ENCODE data around the gene NEK7. TPM values are rescaled to one million over a fixed set of nuclear protein-coding genes. Genes with fewer than 3 reads are reported as not detected.
"Not testable (repeated sequence)": the region's sequence is repeated elsewhere in the genome, so short reads cannot be mapped to it uniquely, and the experiment has no call there.

NEK7 gene
- total RNA-seq, 2 experiments from 2014 or later: 14.9 to 25.6 TPM

GRCh38 chr1:198300451-198300850, 143.7 kb downstream of the NEK7 start:
- Histone ChIP-seq H3K4me3 (ENCODE audit: low read depth, low read length, poor library complexity, severe bottlenecking) (no peak overlapping the region), H2AFZ (ENCODE audit: low read length) (no peak overlapping the region), H3K4me1 (ENCODE audit: insufficient read depth, low read length, poor library complexity, severe bottlenecking) (no peaks in the 10 kb centered on the region), H3K9me3 (ENCODE audit: low read length) (no peaks in the 10 kb centered on the region), H3K36me3 (ENCODE audit: insufficient read depth, low read length) (no peaks in the 10 kb centered on the region), H3K9me2 (ENCODE audit: insufficient read depth, low read length) (no peaks in the 10 kb centered on the region), H3K27ac (ENCODE audit: low read depth, low read length, poor library complexity, severe bottlenecking) (no peak overlapping the region), H3K4me2 (ENCODE audit: low read length) (no peak overlapping the region), H4K20me1 (ENCODE audit: insufficient read depth, low read length) (no peaks in the 10 kb centered on the region), H3K79me2 (ENCODE audit: insufficient read depth, low read depth, low read length) (no peaks in the 10 kb centered on the region)
- CTCF ChIA-PET (ENCODE audit: unreplicated experiment): no interaction called here
- TF ChIP-seq EZH2phosphoT487 (IDR thresholded peaks at IDR 0.05; ENCODE audit: borderline replicate concordance, low read depth, low read length) (no peak), CTCF (conservative IDR thresholded peaks at IDR 0.05; ENCODE audit: low read length) (no peak)
- BruUV-seq (replicated peaks): no TSS peak
- intact Hi-C loops (cut with micrococcal nuclease; ENCODE audit: unreplicated experiment): no loop called here
- DNase-seq (ENCODE audit: low spot score): no peak
- POLR2A ChIA-PET: interaction anchor here (0.5 kb wide), 1 partner anchor 1400 kb away, joined by 4 read pairs; no protein-coding TSS in a partner anchor

GRCh38 chr1:198304431-198304830, 147.6 kb downstream of the NEK7 start:
- H3K4me1 ChIP-seq (ENCODE audit: insufficient read depth, low read length, poor library complexity, severe bottlenecking): no peaks in the 10 kb centered on the region
- H3K9me3 ChIP-seq (ENCODE audit: low read length): no peaks in the 10 kb centered on the region
- intact Hi-C loops (cut with micrococcal nuclease; ENCODE audit: unreplicated experiment): no loop called here
- TF ChIP-seq CTCF (conservative IDR thresholded peaks at IDR 0.05; ENCODE audit: low read length) (no peak), EZH2phosphoT487 (IDR thresholded peaks at IDR 0.05; ENCODE audit: borderline replicate concordance, low read depth, low read length) (no peak)
- ChIA-PET CTCF (ENCODE audit: unreplicated experiment) (no interaction called here), POLR2A (interaction anchor here (0.7 kb wide), 1 partner anchor 15 kb away, joined by 3 read pairs; no protein-coding TSS in a partner anchor)
- H2AFZ ChIP-seq (ENCODE audit: low read length): no peak overlapping the region
- H3K36me3 ChIP-seq (ENCODE audit: insufficient read depth, low read length): no peaks in the 10 kb centered on the region
- no peaks in the 10 kb centered on the region for H3K9me2 ChIP-seq (ENCODE audit: insufficient read depth, low read length)
- H4K20me1 ChIP-seq (ENCODE audit: insufficient read depth, low read length): no peaks in the 10 kb centered on the region
- H3K27ac ChIP-seq (ENCODE audit: low read depth, low read length, poor library complexity, severe bottlenecking): no peak overlapping the region
- DNase-seq (ENCODE audit: low spot score): no peak
- H3K4me2 ChIP-seq (ENCODE audit: low read length): no peak overlapping the region
- no TSS peak for BruUV-seq (replicated peaks)
- H3K79me2 ChIP-seq (ENCODE audit: insufficient read depth, low read depth, low read length): no peaks in the 10 kb centered on the region
- no peak overlapping the region for H3K4me3 ChIP-seq (ENCODE audit: low read depth, low read length, poor library complexity, severe bottlenecking)

GRCh38 chr1:198314817-198315216, 158.0 kb downstream of the NEK7 start:
- H4K20me1 ChIP-seq (ENCODE audit: insufficient read depth, low read length); POLR2A ChIA-PET; H3K9me2 ChIP-seq (ENCODE audit: insufficient read depth, low read length); H2AFZ ChIP-seq (ENCODE audit: low read length); H3K4me3 ChIP-seq (ENCODE audit: low read depth, low read length, poor library complexity, severe bottlenecking); H3K4me2 ChIP-seq (ENCODE audit: low read length); H3K79me2 ChIP-seq (ENCODE audit: insufficient read depth, low read depth, low read length); H3K27ac ChIP-seq (ENCODE audit: low read depth, low read length, poor library complexity, severe bottlenecking); H3K9me3 ChIP-seq (ENCODE audit: low read length); H3K36me3 ChIP-seq (ENCODE audit: insufficient read depth, low read length); DNase-seq (ENCODE audit: low spot score); intact Hi-C loops (cut with micrococcal nuclease; ENCODE audit: unreplicated experiment); H3K4me1 ChIP-seq (ENCODE audit: insufficient read depth, low read length, poor library complexity, severe bottlenecking); CTCF ChIA-PET (ENCODE audit: unreplicated experiment); BruUV-seq (replicated peaks): not testable (repeated sequence)

- H4K20me1 ChIP-seq (ENCODE audit: insufficient read depth, low read length); H3K4me2 ChIP-seq (ENCODE audit: low read length); H3K9me2 ChIP-seq (ENCODE audit: insufficient read depth, low read length); H3K79me2 ChIP-seq (ENCODE audit: insufficient read depth, low read depth, low read length); BruUV-seq (replicated peaks); DNase-seq (ENCODE audit: low spot score); H3K4me3 ChIP-seq (ENCODE audit: low read depth, low read length, poor library complexity, severe bottlenecking); CTCF ChIA-PET (ENCODE audit: unreplicated experiment); H3K4me1 ChIP-seq (ENCODE audit: insufficient read depth, low read length, poor library complexity, severe bottlenecking); H3K9me3 ChIP-seq (ENCODE audit: low read length); H3K36me3 ChIP-seq (ENCODE audit: insufficient read depth, low read length); intact Hi-C loops (cut with micrococcal nuclease; ENCODE audit: unreplicated experiment); H3K27ac ChIP-seq (ENCODE audit: low read depth, low read length, poor library complexity, severe bottlenecking); H2AFZ ChIP-seq (ENCODE audit: low read length): not testable (repeated sequence)
- POLR2A ChIA-PET: interaction anchor here (0.7 to 0.9 kb wide), 2 partner anchors 24 to 26 kb away, joined by 3 read pairs; no protein-coding TSS in a partner anchor
Observed at GRCh38 chr1:198315331-198315730, 158.5 kb downstream of the NEK7 start.

Data from OCI-LY7 (cell line).